ENCODE results near the gene NF1. TPM values are rescaled to one million over a fixed set of nuclear protein-coding genes. Genes with fewer than 3 reads are reported as not detected.
"Not testable (repeated sequence)": the region's sequence is repeated elsewhere in the genome, so short reads cannot be mapped to it uniquely, and the experiment has no call there.

The NF1 gene
- total RNA-seq, 4 donors from 2014 or later: 34.8 to 106 (median 59.2) TPM

DNA sequence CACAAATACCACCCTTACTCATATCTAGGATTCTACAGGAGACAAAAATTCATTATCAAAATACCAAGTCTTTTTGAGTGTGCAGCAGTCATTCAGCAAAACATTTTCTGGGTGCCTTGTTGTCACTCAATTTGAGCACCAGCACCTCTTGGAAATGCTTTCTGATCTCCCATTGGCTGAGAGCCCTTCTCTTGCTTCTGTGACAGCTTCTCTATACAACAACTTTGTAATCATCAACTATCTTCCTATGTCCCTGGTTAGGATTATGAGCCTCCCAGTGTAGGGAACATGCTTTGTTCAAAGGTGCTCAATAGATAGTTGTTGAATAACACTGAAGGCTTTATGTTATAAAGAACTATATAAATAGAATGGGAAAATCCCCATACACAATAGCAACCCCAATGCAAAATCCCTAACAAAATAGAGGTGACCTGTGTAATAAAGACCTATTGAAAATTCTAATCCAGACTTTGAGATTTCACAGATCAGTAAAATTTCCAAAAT lies 286.4 kb downstream of the NF1 start:
- H3K4me1 ChIP-seq: no peaks in the 10 kb centered on the region
- intact Hi-C loops (cut with DNase I; ENCODE audit: low total_unique reads) (no loop called here), in situ Hi-C loops (cut with MboI; ENCODE audit: low pct_ligation_motif_present in 1 of 4, low pct_unique_long_range_greater_than_20kb in 1 of 4, low sequenced_read_pairs in 3 of 4) (no loop called here)
- H3K4me3 ChIP-seq: no peak overlapping the region
- no peaks in the 10 kb centered on the region for H3K9me3 ChIP-seq
- no peak for DNase-seq
- no peaks in the 10 kb centered on the region for H3K36me3 ChIP-seq
- H3K27me3 ChIP-seq: no peaks in the 10 kb centered on the region
- no peak overlapping the region for H3K27ac ChIP-seq
- TF ChIP-seq POLR2AphosphoS5 (IDR thresholded peaks at IDR 0.05) (no peak), POLR2A (IDR thresholded peaks at IDR 0.05) (no peak), EP300 (IDR thresholded peaks at IDR 0.05; ENCODE audit: low read depth) (no peak), CTCF (IDR thresholded peaks at IDR 0.05) (no peak)

DNA sequence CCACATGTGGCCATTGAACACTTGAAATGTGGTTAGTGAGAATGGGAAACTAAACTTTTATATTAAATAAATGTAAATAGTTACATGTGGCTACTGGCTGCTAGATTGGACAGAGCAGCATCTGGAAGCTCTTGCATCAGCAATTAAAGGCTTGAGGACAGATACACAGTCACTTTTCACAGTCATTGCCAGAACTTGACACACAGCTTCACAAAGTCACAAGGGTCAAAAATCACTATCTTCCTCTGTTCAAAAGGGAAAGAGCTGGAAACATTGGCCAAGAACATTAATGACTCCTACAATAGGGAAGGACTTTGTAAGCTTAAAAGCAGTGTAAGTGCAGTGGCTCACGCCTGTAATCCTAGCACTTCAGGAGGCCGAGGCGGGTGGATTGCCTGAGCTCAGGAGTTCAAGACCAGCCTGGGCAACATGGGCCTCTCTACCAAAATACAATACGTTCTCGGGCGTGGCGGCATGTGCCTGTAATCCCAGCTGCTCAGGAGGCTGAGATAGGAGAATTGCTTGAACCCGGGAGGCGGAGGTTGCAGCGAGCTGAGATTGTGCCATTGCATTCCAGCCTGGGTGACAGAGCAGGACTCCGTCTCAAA lies 288.0 kb downstream of the NF1 start:
- DNase-seq; H3K27me3 ChIP-seq; in situ Hi-C loops (cut with MboI; ENCODE audit: low pct_ligation_motif_present in 1 of 4, low pct_unique_long_range_greater_than_20kb in 1 of 4, low sequenced_read_pairs in 3 of 4); H3K27ac ChIP-seq; H3K4me3 ChIP-seq; intact Hi-C loops (cut with DNase I; ENCODE audit: low total_unique reads); H3K9me3 ChIP-seq; H3K4me1 ChIP-seq; H3K36me3 ChIP-seq: not testable (repeated sequence)
- 94 to 95% methylated on average over 3 to 11 of the region's 11 CpGs for WGBS, 2 donors (ENCODE audit: low coverage in 1 of 2)

DNA sequence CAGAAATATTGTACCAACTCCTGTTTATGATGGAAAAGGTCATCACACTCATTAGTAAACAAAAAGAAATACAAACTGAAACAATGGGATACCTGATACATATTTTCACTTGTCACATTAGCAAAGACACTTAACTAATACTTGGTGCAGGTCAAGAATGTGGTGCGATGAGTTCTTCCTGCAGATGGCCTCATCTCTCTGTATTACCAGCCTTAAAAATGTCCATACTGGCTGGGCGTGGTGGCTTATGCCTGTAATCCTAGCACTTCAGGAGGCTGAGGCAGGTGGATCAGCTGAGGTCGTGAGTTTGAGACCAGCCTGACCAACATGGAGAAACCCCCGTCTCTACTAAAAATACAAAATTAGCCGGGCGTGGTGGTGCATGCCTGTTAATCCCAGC lies 288.7 kb downstream of the NF1 start:
- H3K27ac ChIP-seq; intact Hi-C loops (cut with DNase I; ENCODE audit: low total_unique reads); in situ Hi-C loops (cut with MboI; ENCODE audit: low pct_ligation_motif_present in 1 of 4, low pct_unique_long_range_greater_than_20kb in 1 of 4, low sequenced_read_pairs in 3 of 4); H3K4me1 ChIP-seq; H3K9me3 ChIP-seq; H3K27me3 ChIP-seq; H3K4me3 ChIP-seq; DNase-seq; H3K36me3 ChIP-seq: not testable (repeated sequence)
- 92% methylated on average over 6 of the region's 6 CpGs; no CpG with 5 or more reads in 1 of the 2 donors for WGBS, 2 donors (ENCODE audit: low coverage in 1 of 2)

GRCh38 chr17:31385428-31386285 lies 290.9 kb downstream of the NF1 start:
- peaks cover 25% of the 10 kb centered on the region for H3K27me3 ChIP-seq
- TF ChIP-seq POLR2AphosphoS5 (IDR thresholded peaks at IDR 0.05): no peak
- no peak for TF ChIP-seq EP300 (IDR thresholded peaks at IDR 0.05; ENCODE audit: low read depth)
- TF ChIP-seq POLR2A (IDR thresholded peaks at IDR 0.05): no peak
- TF ChIP-seq CTCF (IDR thresholded peaks at IDR 0.05): no peak
- intact Hi-C loops (cut with DNase I; ENCODE audit: low total_unique reads): loop anchor here (2.0 kb wide), 1 partner anchor 49 kb away; no protein-coding TSS in a partner anchor

GRCh38 chr17:31386542-31387075 lies 291.8 kb downstream of the NF1 start:
- intact Hi-C loops (cut with DNase I; ENCODE audit: low total_unique reads): loop anchor here (2.0 kb wide), 1 partner anchor 48 kb away; no protein-coding TSS in a partner anchor
- in situ Hi-C loops (cut with MboI; ENCODE audit: low pct_ligation_motif_present in 1 of 4, low pct_unique_long_range_greater_than_20kb in 1 of 4, low sequenced_read_pairs in 3 of 4): no loop called here
- Histone ChIP-seq H3K36me3 (no peaks in the 10 kb centered on the region), H3K27me3 (peaks cover 33% of the 10 kb centered on the region), H3K27ac (no peak overlapping the region), H3K4me1 (peaks cover 0 to 6% (median 5%) of the 10 kb centered on the region in 4 donors), H3K4me3 (no peak overlapping the region), H3K9me3 (no peaks in the 10 kb centered on the region)
- WGBS, 2 donors (ENCODE audit: low coverage in 1 of 2): 50 to 80% methylated on average over 2 to 3 of the region's 3 CpGs
- no peak for DNase-seq
- no peak for TF ChIP-seq CTCF (IDR thresholded peaks at IDR 0.05)
- no peak for TF ChIP-seq EP300 (IDR thresholded peaks at IDR 0.05; ENCODE audit: low read depth)
- TF ChIP-seq POLR2AphosphoS5 (IDR thresholded peaks at IDR 0.05): no peak

More at GRCh38 chr17:31385428-31386285, 290.9 kb downstream of the NF1 start:
- Histone ChIP-seq H3K27ac (no peak overlapping the region), H3K36me3 (no peaks in the 10 kb centered on the region), H3K4me1 (no peaks in the 10 kb centered on the region), H3K9me3 (no peaks in the 10 kb centered on the region), H3K4me3 (no peak overlapping the region)
- WGBS, 2 donors (ENCODE audit: low coverage in 1 of 2): 87 to 90% methylated on average over 3 to 7 of the region's 7 CpGs
- DNase-seq: no peak
- in situ Hi-C loops (cut with MboI; ENCODE audit: low pct_ligation_motif_present in 1 of 4, low pct_unique_long_range_greater_than_20kb in 1 of 4, low sequenced_read_pairs in 3 of 4): no loop called here
